Esophagus squamous epithelium (tissue), 4 donors: ENCODE results near the gene STT3B.

Experiments used
- POLR2A ChIP-seq, 4 donors: fragments of 450-650 bp; IDR thresholded peaks; one replicate each; pipeline ENCODE4 v1.6.1; 2017; ENCODE audit warnings: antibody characterized with exemption in 4 of 4, mild to moderate bottlenecking in 4 of 4, moderate library complexity in 3 of 4
- TF ChIP-seq, protein P1 (sequence below), 6 experiments: fragments of 450-650 bp in 4 of 6; fragments of 200-600 bp in 2 of 6; sonication (generic) in 2 of 6; IDR thresholded peaks; one replicate each; pipeline ENCODE4 v1.5.1; 2016 to 2019; ENCODE audit warnings: antibody characterized with exemption in 6 of 6, mild to moderate bottlenecking in 4 of 6, moderate library complexity in 4 of 6

DNA sequence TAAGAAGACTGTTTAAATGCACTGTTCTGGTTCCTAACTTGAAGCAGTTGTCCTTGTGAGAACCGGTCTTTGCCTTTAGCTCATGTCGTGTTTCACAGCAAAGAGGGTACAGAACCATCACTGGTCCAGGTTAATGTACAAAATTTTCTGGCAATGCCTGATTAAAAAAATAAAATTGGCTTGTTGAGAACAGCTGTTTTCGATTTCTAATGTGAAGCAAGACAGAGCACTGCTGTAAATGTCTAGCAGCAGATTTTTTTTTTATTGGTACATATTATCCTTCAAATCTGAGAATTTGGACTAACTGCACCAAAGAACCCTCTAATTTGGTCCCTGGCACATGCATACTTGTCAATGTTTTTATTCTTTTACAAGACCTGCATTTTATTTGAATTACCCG, 103.3 kb downstream of the STT3B start:
- TF ChIP-seq, protein P1, sequence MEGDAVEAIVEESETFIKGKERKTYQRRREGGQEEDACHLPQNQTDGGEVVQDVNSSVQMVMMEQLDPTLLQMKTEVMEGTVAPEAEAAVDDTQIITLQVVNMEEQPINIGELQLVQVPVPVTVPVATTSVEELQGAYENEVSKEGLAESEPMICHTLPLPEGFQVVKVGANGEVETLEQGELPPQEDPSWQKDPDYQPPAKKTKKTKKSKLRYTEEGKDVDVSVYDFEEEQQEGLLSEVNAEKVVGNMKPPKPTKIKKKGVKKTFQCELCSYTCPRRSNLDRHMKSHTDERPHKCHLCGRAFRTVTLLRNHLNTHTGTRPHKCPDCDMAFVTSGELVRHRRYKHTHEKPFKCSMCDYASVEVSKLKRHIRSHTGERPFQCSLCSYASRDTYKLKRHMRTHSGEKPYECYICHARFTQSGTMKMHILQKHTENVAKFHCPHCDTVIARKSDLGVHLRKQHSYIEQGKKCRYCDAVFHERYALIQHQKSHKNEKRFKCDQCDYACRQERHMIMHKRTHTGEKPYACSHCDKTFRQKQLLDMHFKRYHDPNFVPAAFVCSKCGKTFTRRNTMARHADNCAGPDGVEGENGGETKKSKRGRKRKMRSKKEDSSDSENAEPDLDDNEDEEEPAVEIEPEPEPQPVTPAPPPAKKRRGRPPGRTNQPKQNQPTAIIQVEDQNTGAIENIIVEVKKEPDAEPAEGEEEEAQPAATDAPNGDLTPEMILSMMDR (IDR thresholded peaks at IDR 0.05) = no peak
- TF ChIP-seq POLR2A (IDR thresholded peaks at IDR 0.05) = no peak
